NB4 (cell line): ENCODE results near the gene MRPL58.

Experiments used
- DNase-seq: peaks from one replicate; pipeline ENCODE4 v3.0.0; 2010; ENCODE audit warnings: low read depth
- H3K4me3 ChIP-seq: one replicate; pipeline ENCODE4 v1.5.1; 2011; ENCODE audit warnings: mild to moderate bottlenecking, low read depth, low read length, moderate library complexity
- CTCF ChIP-seq: IDR thresholded peaks from one replicate; pipeline ENCODE4 v1.5.1; 2012; ENCODE audit warnings: low read depth, low read length
- MAX ChIP-seq: IDR thresholded peaks from 2 replicates; pipeline ENCODE4 v1.6.1; 2011; ENCODE audit warnings: low read depth, low read length
- MYC ChIP-seq: IDR thresholded peaks from 2 replicates; pipeline ENCODE4 v1.6.1; 2011; ENCODE audit warnings: low read depth, low read length
- POLR2A ChIP-seq: IDR thresholded peaks from 2 replicates; pipeline ENCODE4 v1.6.1; 2011; ENCODE audit warnings: mild to moderate bottlenecking; ENCODE audit not compliant: insufficient read length; ENCODE audit errors: extremely low read depth

The MRPL58 gene

GRCh38 chr17:75068750-75069149 is 56.3 kb downstream of the MRPL58 start:
- TF ChIP-seq POLR2A (no peak), MYC (no peak), CTCF (no peak), MAX (no peak)
- no peak for DNase-seq
- H3K4me3 ChIP-seq, result no peak overlapping the region

GRCh38 chr17:75069783-75070182 is 57.3 kb downstream of the MRPL58 start:
- peak; percentile 30 for DNase-seq
- TF ChIP-seq POLR2A (no peak), MYC (no peak), MAX (no peak), CTCF (peak; percentile 11)

More at GRCh38 chr17:75069783-75070182, 57.3 kb downstream of the MRPL58 start:
- H3K4me3 ChIP-seq, result no peak overlapping the region
